Measurements from ENCODE around the gene SERPINB5.
"Not testable (repeated sequence)": the region's sequence is repeated elsewhere in the genome, so short reads cannot be mapped to it uniquely, and the experiment has no call there.

The SERPINB5 gene

GRCh38 chr18:63444580-63444979 is 32.2 kb upstream of the SERPINB5 start:
- Histone ChIP-seq H3K4me1 (peaks cover 12% of the 10 kb centered on the region), H3K4me3 (no peak overlapping the region)

GRCh38 chr18:63445037-63445436 is 31.7 kb upstream of the SERPINB5 start:
- no peak overlapping the region for H3K9ac ChIP-seq
- H3K4me2 ChIP-seq, result peak overlapping the region; percentile 53
- TF ChIP-seq Cebpa-rat (IDR thresholded peaks at IDR 0.05), result no peak
- no peak overlapping the region for H3K27ac ChIP-seq
- H3K4me3 ChIP-seq, result no peak overlapping the region
- H4K20me1 ChIP-seq, result no peaks in the 10 kb centered on the region
- peaks cover 12% of the 10 kb centered on the region for H3K4me1 ChIP-seq
- no peaks in the 10 kb centered on the region for H3K27me3 ChIP-seq
- no peaks in the 10 kb centered on the region for H3K9me3 ChIP-seq
- H3K36me3 ChIP-seq, result no peaks in the 10 kb centered on the region

More at GRCh38 chr18:63444580-63444979, 32.2 kb upstream of the SERPINB5 start:
- peak overlapping the region; percentile 53 for H3K4me2 ChIP-seq
- TF ChIP-seq Cebpa-rat (IDR thresholded peaks at IDR 0.05), result no peak
- H3K9ac ChIP-seq, result no peak overlapping the region
- H4K20me1 ChIP-seq, result no peaks in the 10 kb centered on the region
- no peaks in the 10 kb centered on the region for H3K9me3 ChIP-seq
- no peak overlapping the region for H3K27ac ChIP-seq
- H3K36me3 ChIP-seq, result no peaks in the 10 kb centered on the region
- H3K27me3 ChIP-seq, result no peaks in the 10 kb centered on the region

- Histone ChIP-seq H3K27ac (no peak overlapping the region), H3K4me1 (peaks cover 12% of the 10 kb centered on the region), H3K9me3 (peaks cover 4% of the 10 kb centered on the region; the same call in 1 of the 2 replicates), H3K36me3 (no peaks in the 10 kb centered on the region), H3K27me3 (no peaks in the 10 kb centered on the region), H3K4me2 (no peak overlapping the region), H3K4me3 (no peak overlapping the region), H3K9ac (no peak overlapping the region), H4K20me1 (no peaks in the 10 kb centered on the region)
- no peak for TF ChIP-seq Cebpa-rat (IDR thresholded peaks at IDR 0.05)
These were observed 30.5 kb upstream of the SERPINB5 start for GRCh38 chr18:63446266-63446665.

GRCh38 chr18:63447066-63447465 is 29.7 kb upstream of the SERPINB5 start:
- TF ChIP-seq Cebpa-rat (IDR thresholded peaks at IDR 0.05), result no peak
- H4K20me1 ChIP-seq, result no peaks in the 10 kb centered on the region
- H3K9me3 ChIP-seq, result peaks cover 4% of the 10 kb centered on the region; the same call in 1 of the 2 replicates
- no peak overlapping the region for H3K9ac ChIP-seq
- H3K4me2 ChIP-seq, result no peak overlapping the region
- H3K36me3 ChIP-seq, result no peaks in the 10 kb centered on the region
- no peak overlapping the region for H3K27ac ChIP-seq
- H3K4me3 ChIP-seq, result no peak overlapping the region
- H3K27me3 ChIP-seq, result no peaks in the 10 kb centered on the region
- H3K4me1 ChIP-seq, result peaks cover 12% of the 10 kb centered on the region

- TF ChIP-seq Cebpa-rat (IDR thresholded peaks at IDR 0.05), result no peak
- Histone ChIP-seq H4K20me1 (no peaks in the 10 kb centered on the region), H3K36me3 (no peaks in the 10 kb centered on the region), H3K27ac (no peak overlapping the region), H3K9me3 (peaks cover 4% of the 10 kb centered on the region; the same call in 1 of the 2 replicates), H3K4me1 (peaks cover 9% of the 10 kb centered on the region), H3K4me3 (no peak overlapping the region), H3K27me3 (no peaks in the 10 kb centered on the region), H3K9ac (no peak overlapping the region), H3K4me2 (no peak overlapping the region)
These were observed 27.3 kb upstream of the SERPINB5 start for GRCh38 chr18:63449426-63449825.

GRCh38 chr18:63451799-63452660 is 24.7 kb upstream of the SERPINB5 start:
- Histone ChIP-seq H4K20me1 (no peaks in the 10 kb centered on the region), H3K4me1 (no peaks in the 10 kb centered on the region), H3K27ac (no peak overlapping the region), H3K4me2 (no peak overlapping the region), H3K9ac (no peak overlapping the region), H3K4me3 (no peak overlapping the region), H3K36me3 (no peaks in the 10 kb centered on the region), H3K27me3 (no peaks in the 10 kb centered on the region), H3K9me3 (peaks cover 4% of the 10 kb centered on the region; the same call in 1 of the 2 replicates)
- TF ChIP-seq Cebpa-rat (IDR thresholded peaks at IDR 0.05), result no peak

- not testable (repeated sequence) for H3K4me1 ChIP-seq, H3K9ac ChIP-seq, H3K36me3 ChIP-seq, H3K27ac ChIP-seq, H3K4me2 ChIP-seq, H3K9me3 ChIP-seq, H3K4me3 ChIP-seq, H4K20me1 ChIP-seq, H3K27me3 ChIP-seq
These were observed 24.0 kb upstream of the SERPINB5 start for GRCh38 chr18:63452751-63453150.

GRCh38 chr18:63454497-63454896 is 22.3 kb upstream of the SERPINB5 start:
- TF ChIP-seq Cebpa-rat (IDR thresholded peaks at IDR 0.05), result no peak
- Histone ChIP-seq H3K27ac (no peak overlapping the region), H3K9me3 (peaks cover 4% of the 10 kb centered on the region; the same call in 1 of the 2 replicates), H3K36me3 (no peaks in the 10 kb centered on the region), H3K4me2 (no peak overlapping the region), H3K27me3 (no peaks in the 10 kb centered on the region), H3K4me1 (no peaks in the 10 kb centered on the region), H3K9ac (no peak overlapping the region), H4K20me1 (no peaks in the 10 kb centered on the region), H3K4me3 (no peak overlapping the region)

- no peaks in the 10 kb centered on the region for H3K9me3 ChIP-seq
- no peak overlapping the region for H3K27ac ChIP-seq
- H3K9ac ChIP-seq, result no peak overlapping the region
- H3K4me3 ChIP-seq, result no peak overlapping the region
- no peaks in the 10 kb centered on the region for H3K4me1 ChIP-seq
- no peaks in the 10 kb centered on the region for H4K20me1 ChIP-seq
- H3K27me3 ChIP-seq, result no peaks in the 10 kb centered on the region
- H3K36me3 ChIP-seq, result no peaks in the 10 kb centered on the region
- H3K4me2 ChIP-seq, result no peak overlapping the region
- TF ChIP-seq Cebpa-rat (IDR thresholded peaks at IDR 0.05), result no peak
These were observed 18.8 kb upstream of the SERPINB5 start for GRCh38 chr18:63457977-63458376.

- Histone ChIP-seq H3K27me3 (no peaks in the 10 kb centered on the region), H3K36me3 (no peaks in the 10 kb centered on the region), H3K27ac (no peak overlapping the region), H3K4me1 (no peaks in the 10 kb centered on the region), H3K4me2 (no peak overlapping the region), H3K9ac (no peak overlapping the region), H4K20me1 (no peaks in the 10 kb centered on the region), H3K4me3 (no peak overlapping the region), H3K9me3 (no peaks in the 10 kb centered on the region)
- TF ChIP-seq Cebpa-rat (IDR thresholded peaks at IDR 0.05), result no peak
These were observed 16.3 kb upstream of the SERPINB5 start for GRCh38 chr18:63460414-63460813.
